ENCODE measurements around the gene NR1D1.

The NR1D1 gene

GRCh38 chr17:40064971-40065768, 35.2 kb downstream of the NR1D1 start:
- peak overlapping the region; percentile 89 for H3K4me3 ChIP-seq
- H3K27ac ChIP-seq = peak overlapping the region; percentile 93 to 98
- no peak for TF ChIP-seq CTCF (IDR thresholded peaks at IDR 0.05)
- DNase-seq (ENCODE audit: low spot score) = no peak

- TF ChIP-seq CTCF (IDR thresholded peaks at IDR 0.05) = no peak
- no peak for DNase-seq (ENCODE audit: low spot score)
- Histone ChIP-seq H3K27ac (peak overlapping the region; percentile 93 to 98), H3K4me3 (peak overlapping the region; percentile 89)
Measured at GRCh38 chr17:40063901-40064531, 36.4 kb downstream of the NR1D1 start.

- no peak for TF ChIP-seq CTCF (IDR thresholded peaks at IDR 0.05)
- DNase-seq (ENCODE audit: low spot score) = no peak
- peak overlapping the region; percentile 93 to 98 for H3K27ac ChIP-seq
- peak overlapping the region; percentile 89 for H3K4me3 ChIP-seq
Measured at GRCh38 chr17:40063187-40063771, 37.1 kb downstream of the NR1D1 start.

GRCh38 chr17:40062329-40063186, 37.8 kb downstream of the NR1D1 start, which contains the start of gene THRA:
TSS of gene THRA (plus strand) at chr17:40062965. CDS start at chr17:40074489, 11,524 bp downstream.
- peak; percentile 76 for DNase-seq (ENCODE audit: low spot score)
- Histone ChIP-seq H3K27ac (peak within 1 kb of the TSS; percentile 93 to 98), H3K4me3 (peak within 1 kb of the TSS; percentile 89)
- TF ChIP-seq CTCF (IDR thresholded peaks at IDR 0.05) = no peak

- DNase-seq (ENCODE audit: low spot score) = no peak
- peak overlapping the region; percentile 67 to 93 for H3K27ac ChIP-seq
- H3K4me3 ChIP-seq = no peak overlapping the region
- TF ChIP-seq CTCF (IDR thresholded peaks at IDR 0.05) = no peak
Measured at GRCh38 chr17:40061609-40062038, 38.8 kb downstream of the NR1D1 start.

GRCh38 chr17:40060887-40061608, 39.3 kb downstream of the NR1D1 start:
- TF ChIP-seq CTCF (IDR thresholded peaks at IDR 0.05) = no peak
- Histone ChIP-seq H3K4me3 (no peak overlapping the region), H3K27ac (peak overlapping the region in 1 of 2 donors; percentile 93)
- no peak for DNase-seq (ENCODE audit: low spot score)

Data from coronary artery (tissue), 2 donors.